IMR-90 (cell line): ENCODE results near the gene OAS1. TPM values are rescaled to one million over a fixed set of nuclear protein-coding genes. Genes with fewer than 3 reads are reported as not detected.

ENCODE experiments used
- ATAC-seq: fragments of 200-7000 bp; cut with Tn5 transposase; 2 replicates; pipeline ENCODE4 v1.9.1; 2020; ENCODE audit warnings: low read depth, mild to moderate bottlenecking, moderate library complexity
- BruUV-seq: library from RNA; stranded (reverse); fragments of 400-500 nt; replicated peaks from 2 replicates; lab custom pipeline; 2021; lab: Mats Ljungman, UMichigan
- CTCF ChIA-PET: fragments of 300-600 bp; formaldehyde crosslinking; extraction: SDS; loops from one replicate; lab custom pipeline; 2021; ENCODE audit warnings: antibody characterized with exemption; lab: Yijun Ruan, JAX
- POLR2A ChIA-PET: fragments of 300-600 bp; sonication (Branson Sonifier 250); formaldehyde crosslinking; loops from one replicate; lab custom pipeline; 2022; ENCODE audit warnings: antibody characterized with exemption; ENCODE audit not compliant: unreplicated experiment; lab: Charles Lee
- DNase-seq: peaks from one replicate; pipeline ENCODE4 v3.0.0; 2013
- H2AFZ ChIP-seq: replicated peaks from 2 replicates; pipeline ENCODE3; 2013; ENCODE audit warnings: low read length, mild to moderate bottlenecking; ENCODE audit not compliant: poor library complexity
- H2AK5ac ChIP-seq: 2 replicates; pipeline ENCODE4 v1.6.1; 2013; ENCODE audit warnings: low read depth, low read length, inconsistent platforms
- H2AK9ac ChIP-seq: replicated peaks from 2 replicates; pipeline ENCODE3; 2013; ENCODE audit warnings: mild to moderate bottlenecking, low read depth, low read length, moderate library complexity; ENCODE audit not compliant: poor library complexity
- H2BK120ac ChIP-seq: 2 replicates; pipeline ENCODE4 v1.6.1; 2013; ENCODE audit warnings: low read depth, low read length, inconsistent platforms
- H2BK15ac ChIP-seq: 3 replicates; pipeline ENCODE4 v1.6.1; 2013; ENCODE audit warnings: low read depth, low read length, inconsistent platforms
- H2BK20ac ChIP-seq: 2 replicates; pipeline ENCODE4 v1.6.1; 2013; ENCODE audit warnings: low read depth, mild to moderate bottlenecking, inconsistent platforms, low read length, moderate library complexity
- H2BK5ac ChIP-seq: 2 replicates; pipeline ENCODE4 v1.6.1; 2013; ENCODE audit warnings: mild to moderate bottlenecking, low read depth, low read length, inconsistent platforms; ENCODE audit not compliant: poor library complexity, severe bottlenecking
- H3K14ac ChIP-seq: replicated peaks from 2 replicates; pipeline ENCODE4 v1.6.1; 2013; ENCODE audit warnings: low read depth, low read length, inconsistent platforms
- H3K18ac ChIP-seq: 2 replicates; pipeline ENCODE4 v1.6.1; 2013; ENCODE audit warnings: low read depth, low read length, control low read depth
- H3K23ac ChIP-seq: 2 replicates; pipeline ENCODE4 v1.6.1; 2013; ENCODE audit warnings: low read depth, low read length, inconsistent platforms
- H3K27ac ChIP-seq: 2 replicates; pipeline ENCODE4 v1.5.1; 2013; ENCODE audit warnings: mild to moderate bottlenecking, control low read depth, low read length; ENCODE audit not compliant: insufficient read depth
- H3K27me3 ChIP-seq: 2 replicates; pipeline ENCODE4 v1.6.1; 2013; ENCODE audit warnings: low read length; ENCODE audit not compliant: control insufficient read depth, insufficient read depth
- H3K36me3 ChIP-seq: 2 replicates; pipeline ENCODE4 v1.6.1; 2013; ENCODE audit warnings: low read length, mixed read lengths; ENCODE audit not compliant: control insufficient read depth, insufficient read depth
- H3K4ac ChIP-seq: 2 replicates; pipeline ENCODE4 v1.6.1; 2013; ENCODE audit warnings: low read depth, low read length, inconsistent platforms
- H3K4me1 ChIP-seq: 2 replicates; pipeline ENCODE4 v1.6.1; 2013; ENCODE audit warnings: low read length, mixed read lengths; ENCODE audit not compliant: control insufficient read depth, insufficient read depth
- H3K4me2 ChIP-seq: 2 replicates; pipeline ENCODE4 v1.6.1; 2013; ENCODE audit warnings: low read depth, mild to moderate bottlenecking, control low read depth, low read length, moderate library complexity
- H3K4me3 ChIP-seq: 2 replicates; pipeline ENCODE4 v1.5.1; 2013; ENCODE audit warnings: low read depth, mild to moderate bottlenecking, control low read depth, low read length, moderate library complexity; ENCODE audit not compliant: insufficient read depth
- H3K56ac ChIP-seq: 2 replicates; pipeline ENCODE4 v1.6.1; 2013; ENCODE audit warnings: low read length, inconsistent platforms; ENCODE audit not compliant: insufficient read depth; ENCODE audit errors: extremely low read depth
- H3K79me1 ChIP-seq, 2 experiments: 2 replicates each; pipeline ENCODE4 v1.6.1; 2013; ENCODE audit warnings: low read length in 2 of 2, inconsistent platforms in 1 of 2, low read depth in 1 of 2
- H3K9ac ChIP-seq: 2 replicates; pipeline ENCODE4 v1.6.1; 2013; ENCODE audit warnings: low read depth, low read length, control low read depth
- H3K9me1 ChIP-seq: 2 replicates; pipeline ENCODE4 v1.6.1; 2013; ENCODE audit warnings: low read length, inconsistent platforms; ENCODE audit not compliant: insufficient read depth
- H3K9me3 ChIP-seq: 2 replicates; pipeline ENCODE4 v1.6.1; 2013; ENCODE audit warnings: low read length; ENCODE audit not compliant: control insufficient read depth, insufficient read depth
- H4K20me1 ChIP-seq: 2 replicates; pipeline ENCODE4 v1.6.1; 2013; ENCODE audit warnings: low read length, inconsistent platforms; ENCODE audit not compliant: insufficient read depth
- H4K5ac ChIP-seq: 2 replicates; pipeline ENCODE4 v1.6.1; 2013; ENCODE audit warnings: mild to moderate bottlenecking, low read depth, low read length, control low read depth
- H4K8ac ChIP-seq, 2 experiments: 2 replicates each; pipeline ENCODE4 v1.6.1; 2013; ENCODE audit warnings: low read depth in 2 of 2, low read length in 2 of 2, control low read depth in 1 of 2, inconsistent platforms in 1 of 2
- H4K91ac ChIP-seq: 2 replicates; pipeline ENCODE4 v1.6.1; 2013; ENCODE audit warnings: low read depth, low read length, inconsistent platforms; ENCODE audit not compliant: insufficient read depth
- ELK1 ChIP-seq: fragments of 150-350 bp; IDR thresholded peaks from 2 replicates; pipeline ENCODE4 v1.6.1; 2016; ENCODE audit warnings: low read depth, mild to moderate bottlenecking, low read length, moderate library complexity, borderline replicate concordance
- MAZ ChIP-seq: IDR thresholded peaks from 2 replicates; pipeline ENCODE4 v1.6.1; 2012; ENCODE audit warnings: low read depth, mild to moderate bottlenecking, low read length, improper control_type of control experiment, moderate library complexity, borderline replicate concordance
- RCOR1 ChIP-seq: IDR thresholded peaks from 2 replicates; pipeline ENCODE4 v1.6.1; 2012; ENCODE audit warnings: mild to moderate bottlenecking, low read length, improper control_type of control experiment; ENCODE audit not compliant: insufficient replicate concordance
- RFX5 ChIP-seq: IDR thresholded peaks from 2 replicates; pipeline ENCODE4 v1.8.0; 2012; ENCODE audit warnings: low read depth, mild to moderate bottlenecking, low read length, moderate library complexity
- WGBS, 2 experiments: methylation state at CpG; one replicate each; pipeline versions ENCODE4 v1.1.5 to v1.1.7; 2013; ENCODE audit warnings: missing lambda C conversion rate in 2 of 2; ENCODE audit not compliant: insufficient read length in 1 of 2; ENCODE audit errors: extremely low coverage in 2 of 2; 5-methylcytosine and 5-hydroxymethylcytosine counted together
- dilution Hi-C: fragments of 300-500 bp; cut with HindIII; formaldehyde crosslinking; loops from one replicate; pipeline ENCODE4 v1.14.3; 2018; ENCODE audit warnings: low sequenced_read_pairs; ENCODE audit not compliant: unreplicated experiment
- in situ Hi-C: fragments of 300-500 bp; cut with MboI; formaldehyde crosslinking; loops from 3 replicates; pipeline ENCODE4 v1.14.3; 2019; ENCODE audit warnings: low sequenced_read_pairs, inconsistent platforms, mixed read lengths
- intact Hi-C: fragments of 100-400 bp; cut with micrococcal nuclease; formaldehyde crosslinking; loops from 2 replicates; pipeline ENCODE4 v1.10.0; 2022
- polyA plus RNA-seq, 3 experiments: library from polyadenylated mRNA; depleted of rRNA; stranded (reverse); fragments of >200 nt; gene quantifications; 2 replicates each; pipeline ENCODE4 v1.2.3, GENCODE V29; 2012; ENCODE audit warnings: low replicate concordance in 1 of 3
- total RNA-seq: library from RNA; depleted of rRNA; stranded (reverse); fragments of >200 nt; gene quantifications from 2 replicates; pipeline ENCODE4 v1.2.3, GENCODE V29; 2012

The OAS1 gene
- total and polyA plus RNA-seq, 2 of the 4 experiments (the other 2 are of a cell fraction) = not detected

- DNase-seq = no peak
- BruUV-seq = no TSS peak
Observed at GRCh38 chr12:112909693-112910092, 2.9 kb downstream of the OAS1 start.

More at GRCh38 chr12:112909693-112910092, 2.9 kb downstream of the OAS1 start:
- Histone ChIP-seq H3K9ac (no peak overlapping the region), H3K36me3 (no peaks in the 10 kb centered on the region), H4K91ac (no peak overlapping the region), H2BK15ac (no peak overlapping the region), H4K8ac (no peak overlapping the region), H3K23ac (no peak overlapping the region), H2BK120ac (no peak overlapping the region), H2AFZ (no peak overlapping the region), H3K4me2 (no peak overlapping the region), H2AK5ac (no peak overlapping the region), H2BK20ac (no peak overlapping the region), H3K4ac (no peak overlapping the region), H3K9me3 (no peaks in the 10 kb centered on the region), H2BK5ac (no peak overlapping the region), H3K9me1 (no peaks in the 10 kb centered on the region), H3K27me3 (no peaks in the 10 kb centered on the region), H3K79me1 (no peaks in the 10 kb centered on the region), H3K14ac (no peak overlapping the region), H3K4me1 (peaks cover 1% of the 10 kb centered on the region; the same call in 1 of the 2 replicates), H3K27ac (no peak overlapping the region), H4K20me1 (no peaks in the 10 kb centered on the region), H3K56ac (no peak overlapping the region), H3K4me3 (no peak overlapping the region), H3K18ac (no peak overlapping the region), H2AK9ac (no peak overlapping the region), H4K5ac (no peak overlapping the region)
- CTCF ChIA-PET = interaction anchor here (0.5 kb wide), 1 partner anchor 122 kb away, joined by 3 read pairs; no protein-coding TSS in a partner anchor
- dilution Hi-C loops (no loop called here), intact Hi-C loops (no loop called here), in situ Hi-C loops (no loop called here)
- no peak for ATAC-seq
- TF ChIP-seq RCOR1 = no peak
- no peak for TF ChIP-seq ELK1
- no peak for TF ChIP-seq RFX5
- TF ChIP-seq MAZ = no peak
- POLR2A ChIA-PET = no interaction called here
- no CpG with 5 or more reads among the region's 4 CpGs for WGBS, 2 experiments
